ENCODE measurements around the gene SPEG. TPM values are rescaled to one million over a fixed set of nuclear protein-coding genes. Genes with fewer than 3 reads are reported as not detected.

SPEG gene
- total RNA-seq, 1 experiment from 2014 or later = 55.3 TPM

DNA sequence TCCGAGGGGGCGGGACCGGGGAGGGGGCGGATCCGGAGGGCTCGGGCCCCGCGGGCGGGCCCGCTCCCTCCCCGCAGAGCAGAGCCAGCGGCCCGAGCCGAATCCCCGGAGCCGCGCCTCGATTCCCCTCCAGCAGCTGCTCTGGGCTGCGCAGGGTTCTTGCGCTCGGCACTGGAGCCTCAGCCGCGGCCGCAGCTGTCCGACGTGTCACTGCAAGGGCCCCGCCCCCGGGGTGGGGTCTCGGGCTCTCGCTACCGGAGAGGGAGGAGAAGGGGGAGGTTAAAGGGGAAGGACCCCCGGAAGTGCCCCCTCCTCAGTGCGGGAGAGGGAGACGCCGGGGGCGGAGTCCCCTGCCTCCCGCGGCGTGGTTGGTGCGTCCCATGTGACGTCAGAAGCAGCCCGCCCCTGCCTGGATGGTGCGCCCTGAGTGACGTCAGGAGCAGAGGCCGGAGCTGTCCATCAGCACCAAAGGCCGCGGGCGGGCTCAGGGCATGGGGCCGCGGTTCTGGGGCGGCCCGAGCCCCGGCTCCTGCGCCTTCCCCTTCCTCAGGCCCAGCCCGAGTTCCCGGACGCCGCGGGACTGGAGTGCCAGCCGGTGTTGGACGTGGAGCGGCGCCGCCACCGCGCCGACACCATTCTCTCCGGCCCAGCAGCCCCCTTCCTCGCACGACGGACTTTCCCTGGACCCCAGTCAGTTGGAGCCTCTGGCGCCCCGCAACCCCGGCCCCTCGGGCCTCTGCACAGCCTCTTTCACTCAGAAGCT, 109.1 kb downstream of the SPEG start, which contains the start of the genes CHPF and TMEM198 (continued):
- TF ChIP-seq, protein P1, sequence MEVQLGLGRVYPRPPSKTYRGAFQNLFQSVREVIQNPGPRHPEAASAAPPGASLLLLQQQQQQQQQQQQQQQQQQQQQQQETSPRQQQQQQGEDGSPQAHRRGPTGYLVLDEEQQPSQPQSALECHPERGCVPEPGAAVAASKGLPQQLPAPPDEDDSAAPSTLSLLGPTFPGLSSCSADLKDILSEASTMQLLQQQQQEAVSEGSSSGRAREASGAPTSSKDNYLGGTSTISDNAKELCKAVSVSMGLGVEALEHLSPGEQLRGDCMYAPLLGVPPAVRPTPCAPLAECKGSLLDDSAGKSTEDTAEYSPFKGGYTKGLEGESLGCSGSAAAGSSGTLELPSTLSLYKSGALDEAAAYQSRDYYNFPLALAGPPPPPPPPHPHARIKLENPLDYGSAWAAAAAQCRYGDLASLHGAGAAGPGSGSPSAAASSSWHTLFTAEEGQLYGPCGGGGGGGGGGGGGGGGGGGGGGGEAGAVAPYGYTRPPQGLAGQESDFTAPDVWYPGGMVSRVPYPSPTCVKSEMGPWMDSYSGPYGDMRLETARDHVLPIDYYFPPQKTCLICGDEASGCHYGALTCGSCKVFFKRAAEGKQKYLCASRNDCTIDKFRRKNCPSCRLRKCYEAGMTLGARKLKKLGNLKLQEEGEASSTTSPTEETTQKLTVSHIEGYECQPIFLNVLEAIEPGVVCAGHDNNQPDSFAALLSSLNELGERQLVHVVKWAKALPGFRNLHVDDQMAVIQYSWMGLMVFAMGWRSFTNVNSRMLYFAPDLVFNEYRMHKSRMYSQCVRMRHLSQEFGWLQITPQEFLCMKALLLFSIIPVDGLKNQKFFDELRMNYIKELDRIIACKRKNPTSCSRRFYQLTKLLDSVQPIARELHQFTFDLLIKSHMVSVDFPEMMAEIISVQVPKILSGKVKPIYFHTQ (CRISPR knock-in tag; IDR thresholded peaks at IDR 0.05) = no peak
- no peak for TF ChIP-seq FOXJ3 (CRISPR knock-in tag; IDR thresholded peaks at IDR 0.05; ENCODE audit: borderline replicate concordance)
- TF ChIP-seq SOX15 (CRISPR knock-in tag; IDR thresholded peaks at IDR 0.05) = no peak
- TF ChIP-seq, protein P2, sequence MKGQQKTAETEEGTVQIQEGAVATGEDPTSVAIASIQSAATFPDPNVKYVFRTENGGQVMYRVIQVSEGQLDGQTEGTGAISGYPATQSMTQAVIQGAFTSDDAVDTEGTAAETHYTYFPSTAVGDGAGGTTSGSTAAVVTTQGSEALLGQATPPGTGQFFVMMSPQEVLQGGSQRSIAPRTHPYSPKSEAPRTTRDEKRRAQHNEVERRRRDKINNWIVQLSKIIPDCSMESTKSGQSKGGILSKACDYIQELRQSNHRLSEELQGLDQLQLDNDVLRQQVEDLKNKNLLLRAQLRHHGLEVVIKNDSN (CRISPR knock-in tag; IDR thresholded peaks at IDR 0.05) = no peak
- no peak for TF ChIP-seq ETV6 (CRISPR knock-in tag; IDR thresholded peaks at IDR 0.05)
- TF ChIP-seq, protein P3, sequence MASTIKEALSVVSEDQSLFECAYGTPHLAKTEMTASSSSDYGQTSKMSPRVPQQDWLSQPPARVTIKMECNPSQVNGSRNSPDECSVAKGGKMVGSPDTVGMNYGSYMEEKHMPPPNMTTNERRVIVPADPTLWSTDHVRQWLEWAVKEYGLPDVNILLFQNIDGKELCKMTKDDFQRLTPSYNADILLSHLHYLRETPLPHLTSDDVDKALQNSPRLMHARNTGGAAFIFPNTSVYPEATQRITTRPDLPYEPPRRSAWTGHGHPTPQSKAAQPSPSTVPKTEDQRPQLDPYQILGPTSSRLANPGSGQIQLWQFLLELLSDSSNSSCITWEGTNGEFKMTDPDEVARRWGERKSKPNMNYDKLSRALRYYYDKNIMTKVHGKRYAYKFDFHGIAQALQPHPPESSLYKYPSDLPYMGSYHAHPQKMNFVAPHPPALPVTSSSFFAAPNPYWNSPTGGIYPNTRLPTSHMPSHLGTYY (CRISPR knock-in tag; IDR thresholded peaks at IDR 0.05) = no peak
- no peak for TF ChIP-seq ZNF219 (CRISPR knock-in tag; IDR thresholded peaks at IDR 0.05; ENCODE audit: borderline replicate concordance)
- TF ChIP-seq, protein P4, sequence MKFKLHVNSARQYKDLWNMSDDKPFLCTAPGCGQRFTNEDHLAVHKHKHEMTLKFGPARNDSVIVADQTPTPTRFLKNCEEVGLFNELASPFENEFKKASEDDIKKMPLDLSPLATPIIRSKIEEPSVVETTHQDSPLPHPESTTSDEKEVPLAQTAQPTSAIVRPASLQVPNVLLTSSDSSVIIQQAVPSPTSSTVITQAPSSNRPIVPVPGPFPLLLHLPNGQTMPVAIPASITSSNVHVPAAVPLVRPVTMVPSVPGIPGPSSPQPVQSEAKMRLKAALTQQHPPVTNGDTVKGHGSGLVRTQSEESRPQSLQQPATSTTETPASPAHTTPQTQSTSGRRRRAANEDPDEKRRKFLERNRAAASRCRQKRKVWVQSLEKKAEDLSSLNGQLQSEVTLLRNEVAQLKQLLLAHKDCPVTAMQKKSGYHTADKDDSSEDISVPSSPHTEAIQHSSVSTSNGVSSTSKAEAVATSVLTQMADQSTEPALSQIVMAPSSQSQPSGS (CRISPR knock-in tag; IDR thresholded peaks at IDR 0.05; ENCODE audit: borderline replicate concordance, low read depth) = no peak
- TF ChIP-seq SMAD4 (CRISPR knock-in tag; IDR thresholded peaks at IDR 0.05) = no peak
- 0 out of 2 replicates have a peak, but pooled peaks have one; percentile 27 for TF ChIP-seq ESRRA (CRISPR knock-in tag; IDR thresholded peaks at IDR 0.05; ENCODE audit: borderline replicate concordance)
- no peak for TF ChIP-seq EMX1 (CRISPR knock-in tag; IDR thresholded peaks at IDR 0.05)
- TF ChIP-seq, protein P5, sequence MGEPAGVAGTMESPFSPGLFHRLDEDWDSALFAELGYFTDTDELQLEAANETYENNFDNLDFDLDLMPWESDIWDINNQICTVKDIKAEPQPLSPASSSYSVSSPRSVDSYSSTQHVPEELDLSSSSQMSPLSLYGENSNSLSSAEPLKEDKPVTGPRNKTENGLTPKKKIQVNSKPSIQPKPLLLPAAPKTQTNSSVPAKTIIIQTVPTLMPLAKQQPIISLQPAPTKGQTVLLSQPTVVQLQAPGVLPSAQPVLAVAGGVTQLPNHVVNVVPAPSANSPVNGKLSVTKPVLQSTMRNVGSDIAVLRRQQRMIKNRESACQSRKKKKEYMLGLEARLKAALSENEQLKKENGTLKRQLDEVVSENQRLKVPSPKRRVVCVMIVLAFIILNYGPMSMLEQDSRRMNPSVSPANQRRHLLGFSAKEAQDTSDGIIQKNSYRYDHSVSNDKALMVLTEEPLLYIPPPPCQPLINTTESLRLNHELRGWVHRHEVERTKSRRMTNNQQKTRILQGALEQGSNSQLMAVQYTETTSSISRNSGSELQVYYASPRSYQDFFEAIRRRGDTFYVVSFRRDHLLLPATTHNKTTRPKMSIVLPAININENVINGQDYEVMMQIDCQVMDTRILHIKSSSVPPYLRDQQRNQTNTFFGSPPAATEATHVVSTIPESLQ (CRISPR knock-in tag; IDR thresholded peaks at IDR 0.05) = no peak
- TF ChIP-seq NR1H2 (CRISPR knock-in tag; IDR thresholded peaks at IDR 0.05) = no peak
- TF ChIP-seq PRRX2 (CRISPR knock-in tag; IDR thresholded peaks at IDR 0.05) = no peak
- no peak for TF ChIP-seq JAZF1 (CRISPR knock-in tag; IDR thresholded peaks at IDR 0.05)
- TF ChIP-seq TEAD1 (CRISPR knock-in tag; IDR thresholded peaks at IDR 0.05) = no peak
- TF ChIP-seq GRHL2 (CRISPR knock-in tag; IDR thresholded peaks at IDR 0.05; ENCODE audit: insufficient replicate concordance, severe bottlenecking) = no peak
- TF ChIP-seq, protein P6, sequence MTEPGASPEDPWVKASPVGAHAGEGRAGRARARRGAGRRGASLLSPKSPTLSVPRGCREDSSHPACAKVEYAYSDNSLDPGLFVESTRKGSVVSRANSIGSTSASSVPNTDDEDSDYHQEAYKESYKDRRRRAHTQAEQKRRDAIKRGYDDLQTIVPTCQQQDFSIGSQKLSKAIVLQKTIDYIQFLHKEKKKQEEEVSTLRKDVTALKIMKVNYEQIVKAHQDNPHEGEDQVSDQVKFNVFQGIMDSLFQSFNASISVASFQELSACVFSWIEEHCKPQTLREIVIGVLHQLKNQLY (CRISPR knock-in tag; IDR thresholded peaks at IDR 0.05) = no peak
- TF ChIP-seq ZNF396 (CRISPR knock-in tag; IDR thresholded peaks at IDR 0.05; ENCODE audit: borderline replicate concordance) = no peak
- TF ChIP-seq, protein P7, sequence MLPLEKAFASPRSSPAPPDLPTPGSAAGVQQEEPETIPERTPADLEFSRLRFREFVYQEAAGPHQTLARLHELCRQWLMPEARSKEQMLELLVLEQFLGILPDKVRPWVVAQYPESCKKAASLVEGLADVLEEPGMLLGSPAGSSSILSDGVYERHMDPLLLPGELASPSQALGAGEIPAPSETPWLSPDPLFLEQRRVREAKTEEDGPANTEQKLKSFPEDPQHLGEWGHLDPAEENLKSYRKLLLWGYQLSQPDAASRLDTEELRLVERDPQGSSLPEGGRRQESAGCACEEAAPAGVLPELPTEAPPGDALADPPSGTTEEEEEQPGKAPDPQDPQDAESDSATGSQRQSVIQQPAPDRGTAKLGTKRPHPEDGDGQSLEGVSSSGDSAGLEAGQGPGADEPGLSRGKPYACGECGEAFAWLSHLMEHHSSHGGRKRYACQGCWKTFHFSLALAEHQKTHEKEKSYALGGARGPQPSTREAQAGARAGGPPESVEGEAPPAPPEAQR (CRISPR knock-in tag; IDR thresholded peaks at IDR 0.05) = no peak
- TF ChIP-seq, protein P8, sequence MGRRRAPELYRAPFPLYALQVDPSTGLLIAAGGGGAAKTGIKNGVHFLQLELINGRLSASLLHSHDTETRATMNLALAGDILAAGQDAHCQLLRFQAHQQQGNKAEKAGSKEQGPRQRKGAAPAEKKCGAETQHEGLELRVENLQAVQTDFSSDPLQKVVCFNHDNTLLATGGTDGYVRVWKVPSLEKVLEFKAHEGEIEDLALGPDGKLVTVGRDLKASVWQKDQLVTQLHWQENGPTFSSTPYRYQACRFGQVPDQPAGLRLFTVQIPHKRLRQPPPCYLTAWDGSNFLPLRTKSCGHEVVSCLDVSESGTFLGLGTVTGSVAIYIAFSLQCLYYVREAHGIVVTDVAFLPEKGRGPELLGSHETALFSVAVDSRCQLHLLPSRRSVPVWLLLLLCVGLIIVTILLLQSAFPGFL (CRISPR knock-in tag; IDR thresholded peaks at IDR 0.05; ENCODE audit: borderline replicate concordance) = no peak
- TF ChIP-seq ZBTB21 (CRISPR knock-in tag; IDR thresholded peaks at IDR 0.05; ENCODE audit: borderline replicate concordance) = peak; percentile 99
- TF ChIP-seq, protein P9, sequence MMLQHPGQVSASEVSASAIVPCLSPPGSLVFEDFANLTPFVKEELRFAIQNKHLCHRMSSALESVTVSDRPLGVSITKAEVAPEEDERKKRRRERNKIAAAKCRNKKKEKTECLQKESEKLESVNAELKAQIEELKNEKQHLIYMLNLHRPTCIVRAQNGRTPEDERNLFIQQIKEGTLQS (CRISPR knock-in tag; conservative IDR thresholded peaks at IDR 0.05) = 0 out of 2 replicates have a peak, but pooled peaks have one; percentile 32
- no peak for TF ChIP-seq KAT7 (CRISPR knock-in tag; IDR thresholded peaks at IDR 0.05; ENCODE audit: borderline replicate concordance)
